ENCODE data around the gene SAMD3. TPM values are rescaled to one million over a fixed set of nuclear protein-coding genes. Genes with fewer than 3 reads are reported as not detected.

Gene SAMD3
- total RNA-seq, 1 donor from 2014 or later = 0.45 TPM

- no peak overlapping the region for H3K4me2 ChIP-seq (ENCODE audit: low read length)
- TF ChIP-seq CTCF (IDR thresholded peaks at IDR 0.05; ENCODE audit: insufficient read depth, low read depth, low read length) (no peak), EZH2 (IDR thresholded peaks at IDR 0.05; ENCODE audit: insufficient read depth, low read length) (no peak)
- H3K27ac ChIP-seq (ENCODE audit: low read depth, low read length) = no peak overlapping the region
- no peak overlapping the region for H3K4me3 Mint-ChIP-seq (ENCODE audit: unreplicated experiment)
- H3K27me3 ChIP-seq (ENCODE audit: insufficient read depth, low read length) = no peaks in the 10 kb centered on the region
- no peak overlapping the region for H3K27ac Mint-ChIP-seq (ENCODE audit: unreplicated experiment)
- H2AFZ ChIP-seq (ENCODE audit: low read depth, low read length) = no peak overlapping the region
- H3K36me3 Mint-ChIP-seq (ENCODE audit: low read depth, unreplicated experiment) = no peaks in the 10 kb centered on the region
- H3K9ac ChIP-seq (ENCODE audit: low read length) = no peak overlapping the region
- no peaks in the 10 kb centered on the region for H3K4me1 Mint-ChIP-seq (ENCODE audit: low read depth, unreplicated experiment)
- no peaks in the 10 kb centered on the region for H4K20me1 ChIP-seq (ENCODE audit: insufficient read depth, low read length)
- H3K9me3 ChIP-seq (ENCODE audit: insufficient read depth, low read depth, low read length) = no peaks in the 10 kb centered on the region
- H3K36me3 ChIP-seq (ENCODE audit: insufficient read depth, low read length) = no peaks in the 10 kb centered on the region
- H3K27me3 Mint-ChIP-seq (ENCODE audit: low read depth, unreplicated experiment) = no peaks in the 10 kb centered on the region
- DNase-seq (ENCODE audit: low read depth) (no peak), FAIRE-seq (no peak)
- H3K4me1 ChIP-seq (ENCODE audit: insufficient read depth, low read length) = no peaks in the 10 kb centered on the region
- H3K79me2 ChIP-seq (ENCODE audit: insufficient read depth, low read length) = no peaks in the 10 kb centered on the region
- H3K4me3 ChIP-seq (ENCODE audit: insufficient read depth, low read depth, low read length) = no peak overlapping the region
- no peaks in the 10 kb centered on the region for H3K9me3 Mint-ChIP-seq (ENCODE audit: unreplicated experiment)
Measured at GRCh38 chr6:130185658-130186057, 37.1 kb downstream of the SAMD3 start.

GRCh38 chr6:130183271-130184222, 39.2 kb downstream of the SAMD3 start:
- TF ChIP-seq CTCF (IDR thresholded peaks at IDR 0.05; ENCODE audit: insufficient read depth, low read depth, low read length) (no peak), EZH2 (IDR thresholded peaks at IDR 0.05; ENCODE audit: insufficient read depth, low read length) (no peak)
- Histone ChIP-seq H3K27ac (ENCODE audit: low read depth, low read length) (no peak overlapping the region), H3K4me3 (ENCODE audit: insufficient read depth, low read depth, low read length) (no peak overlapping the region), H3K27me3 (ENCODE audit: insufficient read depth, low read length) (no peaks in the 10 kb centered on the region), H3K9me3 (ENCODE audit: insufficient read depth, low read depth, low read length) (no peaks in the 10 kb centered on the region), H4K20me1 (ENCODE audit: insufficient read depth, low read length) (no peaks in the 10 kb centered on the region), H2AFZ (ENCODE audit: low read depth, low read length) (no peak overlapping the region), H3K4me2 (ENCODE audit: low read length) (no peak overlapping the region), H3K4me1 (ENCODE audit: insufficient read depth, low read length) (peaks cover 8% of the 10 kb centered on the region), H3K79me2 (ENCODE audit: insufficient read depth, low read length) (no peaks in the 10 kb centered on the region), H3K36me3 (ENCODE audit: insufficient read depth, low read length) (no peaks in the 10 kb centered on the region), H3K9ac (ENCODE audit: low read length) (no peak overlapping the region)
- DNase-seq (ENCODE audit: low read depth) (no peak), FAIRE-seq (no peak)
- H3K27me3 Mint-ChIP-seq (ENCODE audit: low read depth, unreplicated experiment) = no peaks in the 10 kb centered on the region
- H3K36me3 Mint-ChIP-seq (ENCODE audit: low read depth, unreplicated experiment) = no peaks in the 10 kb centered on the region
- H3K4me3 Mint-ChIP-seq (ENCODE audit: unreplicated experiment) = no peak overlapping the region
- H3K4me1 Mint-ChIP-seq (ENCODE audit: low read depth, unreplicated experiment) = peaks cover 8% of the 10 kb centered on the region
- no peak overlapping the region for H3K27ac Mint-ChIP-seq (ENCODE audit: unreplicated experiment)
- H3K9me3 Mint-ChIP-seq (ENCODE audit: unreplicated experiment) = no peaks in the 10 kb centered on the region

- no peak for FAIRE-seq
Measured at GRCh38 chr6:130182466-130182865, 40.3 kb downstream of the SAMD3 start.

More at GRCh38 chr6:130182466-130182865, 40.3 kb downstream of the SAMD3 start:
- H3K4me2 ChIP-seq (ENCODE audit: low read length) = no peak overlapping the region
- Mint-ChIP-seq H3K9me3 (ENCODE audit: unreplicated experiment) (no peaks in the 10 kb centered on the region), H3K36me3 (ENCODE audit: low read depth, unreplicated experiment) (no peaks in the 10 kb centered on the region), H3K27me3 (ENCODE audit: low read depth, unreplicated experiment) (no peaks in the 10 kb centered on the region), H3K4me3 (ENCODE audit: unreplicated experiment) (no peak overlapping the region), H3K27ac (ENCODE audit: unreplicated experiment) (no peak overlapping the region), H3K4me1 (ENCODE audit: low read depth, unreplicated experiment) (peaks cover 14% of the 10 kb centered on the region)
- TF ChIP-seq EZH2 (IDR thresholded peaks at IDR 0.05; ENCODE audit: insufficient read depth, low read length) = no peak
- TF ChIP-seq CTCF (IDR thresholded peaks at IDR 0.05; ENCODE audit: insufficient read depth, low read depth, low read length) = no peak
- H3K36me3 ChIP-seq (ENCODE audit: insufficient read depth, low read length) = no peaks in the 10 kb centered on the region
- no peak overlapping the region for H3K9ac ChIP-seq (ENCODE audit: low read length)
- no peak overlapping the region for H3K4me3 ChIP-seq (ENCODE audit: insufficient read depth, low read depth, low read length)
- no peaks in the 10 kb centered on the region for H3K79me2 ChIP-seq (ENCODE audit: insufficient read depth, low read length)
- no peak overlapping the region for H3K27ac ChIP-seq (ENCODE audit: low read depth, low read length)
- H3K4me1 ChIP-seq (ENCODE audit: insufficient read depth, low read length) = peaks cover 8% of the 10 kb centered on the region
- DNase-seq (ENCODE audit: low read depth) = no peak
- H3K27me3 ChIP-seq (ENCODE audit: insufficient read depth, low read length) = no peaks in the 10 kb centered on the region
- no peaks in the 10 kb centered on the region for H4K20me1 ChIP-seq (ENCODE audit: insufficient read depth, low read length)
- no peak overlapping the region for H2AFZ ChIP-seq (ENCODE audit: low read depth, low read length)
- no peaks in the 10 kb centered on the region for H3K9me3 ChIP-seq (ENCODE audit: insufficient read depth, low read depth, low read length)
